ENCODE results near the gene SETD1B.

SETD1B gene

DNA sequence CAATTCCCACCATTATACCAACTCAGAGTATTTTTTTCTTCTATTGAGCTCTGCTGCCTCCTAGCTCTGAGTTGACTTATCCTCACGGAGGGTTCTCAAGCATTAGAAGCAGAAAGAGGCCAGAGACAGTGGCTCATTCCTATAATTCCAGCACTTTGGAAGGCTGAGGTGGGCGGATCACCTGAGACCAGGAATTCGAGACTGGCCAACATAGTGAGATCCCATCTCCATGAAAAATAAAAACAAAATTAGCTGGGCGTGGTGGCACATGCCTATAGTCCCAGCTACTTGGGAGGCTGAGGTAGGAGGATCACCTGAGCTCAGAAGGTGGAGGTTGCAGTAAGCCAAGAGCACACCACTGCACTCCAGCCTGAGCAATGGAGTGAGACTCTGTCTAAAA is 33.9 kb downstream of the SETD1B start:
- no peak for ATAC-seq (ENCODE audit: insufficient read depth, low read depth)
- no peak for TF ChIP-seq EZH2 (IDR thresholded peaks at IDR 0.05; ENCODE audit: borderline replicate concordance, low read depth, low read length, severe bottlenecking)
- TF ChIP-seq, protein P1, sequence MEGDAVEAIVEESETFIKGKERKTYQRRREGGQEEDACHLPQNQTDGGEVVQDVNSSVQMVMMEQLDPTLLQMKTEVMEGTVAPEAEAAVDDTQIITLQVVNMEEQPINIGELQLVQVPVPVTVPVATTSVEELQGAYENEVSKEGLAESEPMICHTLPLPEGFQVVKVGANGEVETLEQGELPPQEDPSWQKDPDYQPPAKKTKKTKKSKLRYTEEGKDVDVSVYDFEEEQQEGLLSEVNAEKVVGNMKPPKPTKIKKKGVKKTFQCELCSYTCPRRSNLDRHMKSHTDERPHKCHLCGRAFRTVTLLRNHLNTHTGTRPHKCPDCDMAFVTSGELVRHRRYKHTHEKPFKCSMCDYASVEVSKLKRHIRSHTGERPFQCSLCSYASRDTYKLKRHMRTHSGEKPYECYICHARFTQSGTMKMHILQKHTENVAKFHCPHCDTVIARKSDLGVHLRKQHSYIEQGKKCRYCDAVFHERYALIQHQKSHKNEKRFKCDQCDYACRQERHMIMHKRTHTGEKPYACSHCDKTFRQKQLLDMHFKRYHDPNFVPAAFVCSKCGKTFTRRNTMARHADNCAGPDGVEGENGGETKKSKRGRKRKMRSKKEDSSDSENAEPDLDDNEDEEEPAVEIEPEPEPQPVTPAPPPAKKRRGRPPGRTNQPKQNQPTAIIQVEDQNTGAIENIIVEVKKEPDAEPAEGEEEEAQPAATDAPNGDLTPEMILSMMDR (IDR thresholded peaks at IDR 0.05; ENCODE audit: borderline replicate concordance, extremely low read depth, low read length, poor library complexity, severe bottlenecking): peak; percentile 15
- Histone ChIP-seq H3K79me2 (ENCODE audit: insufficient read depth, low read length) (no peaks in the 10 kb centered on the region), H2AFZ (ENCODE audit: low read depth, low read length) (no peak overlapping the region), H3K4me3 (ENCODE audit: low read depth in 1 of 2, low read length in 2 of 2) (no peak overlapping the region), H3K36me3 (ENCODE audit: insufficient read depth, low read length) (no peaks in the 10 kb centered on the region), H3K4me1 (ENCODE audit: insufficient read depth, low read length) (peaks cover 17% of the 10 kb centered on the region), H3K27me3 (ENCODE audit: insufficient read depth, low read length, poor library complexity) (no peaks in the 10 kb centered on the region), H3K9me3 (ENCODE audit: insufficient read depth, low read length, severe bottlenecking) (no peaks in the 10 kb centered on the region), H4K20me1 (ENCODE audit: insufficient read depth, low read length) (no peaks in the 10 kb centered on the region), H3K4me2 (ENCODE audit: insufficient read depth, low read length) (no peak overlapping the region), H3K27ac (ENCODE audit: low read length) (no peak overlapping the region), H3K9ac (ENCODE audit: low read depth, low read length) (no peak overlapping the region)
- no peak for DNase-seq

DNA sequence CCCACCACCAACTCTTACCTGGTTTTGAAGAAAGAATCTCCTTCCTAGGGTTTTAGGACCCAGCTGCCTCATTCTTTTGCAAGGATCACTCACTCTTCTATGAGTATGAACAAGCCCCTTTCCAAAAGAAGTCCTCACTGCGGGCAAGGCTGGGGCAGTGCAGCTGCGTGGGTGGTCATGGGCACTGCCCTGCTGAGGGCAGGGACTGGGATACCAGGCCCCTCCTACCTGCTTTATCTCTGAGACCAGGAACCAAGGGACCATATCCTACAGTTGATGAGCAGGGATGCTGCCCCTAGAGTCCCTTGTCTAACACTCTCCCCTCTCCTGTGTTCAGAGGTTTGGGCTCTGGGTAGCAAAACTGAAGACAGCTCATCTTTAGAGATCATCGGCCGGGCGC is 34.3 kb downstream of the SETD1B start:
- no peak for TF ChIP-seq EZH2 (IDR thresholded peaks at IDR 0.05; ENCODE audit: borderline replicate concordance, low read depth, low read length, severe bottlenecking)
- TF ChIP-seq, protein P1 (IDR thresholded peaks at IDR 0.05; ENCODE audit: borderline replicate concordance, extremely low read depth, low read length, poor library complexity, severe bottlenecking): no peak
- Histone ChIP-seq H3K36me3 (ENCODE audit: insufficient read depth, low read length) (no peaks in the 10 kb centered on the region), H3K4me2 (ENCODE audit: insufficient read depth, low read length) (no peak overlapping the region), H3K4me3 (ENCODE audit: low read depth in 1 of 2, low read length in 2 of 2) (no peak overlapping the region), H4K20me1 (ENCODE audit: insufficient read depth, low read length) (no peaks in the 10 kb centered on the region), H3K27me3 (ENCODE audit: insufficient read depth, low read length, poor library complexity) (no peaks in the 10 kb centered on the region), H2AFZ (ENCODE audit: low read depth, low read length) (no peak overlapping the region), H3K27ac (ENCODE audit: low read length) (no peak overlapping the region), H3K79me2 (ENCODE audit: insufficient read depth, low read length) (no peaks in the 10 kb centered on the region), H3K9ac (ENCODE audit: low read depth, low read length) (no peak overlapping the region), H3K4me1 (ENCODE audit: insufficient read depth, low read length) (peaks cover 17% of the 10 kb centered on the region), H3K9me3 (ENCODE audit: insufficient read depth, low read length, severe bottlenecking) (no peaks in the 10 kb centered on the region)
- ATAC-seq (ENCODE audit: insufficient read depth, low read depth) (no peak), DNase-seq (no peak)

DNA sequence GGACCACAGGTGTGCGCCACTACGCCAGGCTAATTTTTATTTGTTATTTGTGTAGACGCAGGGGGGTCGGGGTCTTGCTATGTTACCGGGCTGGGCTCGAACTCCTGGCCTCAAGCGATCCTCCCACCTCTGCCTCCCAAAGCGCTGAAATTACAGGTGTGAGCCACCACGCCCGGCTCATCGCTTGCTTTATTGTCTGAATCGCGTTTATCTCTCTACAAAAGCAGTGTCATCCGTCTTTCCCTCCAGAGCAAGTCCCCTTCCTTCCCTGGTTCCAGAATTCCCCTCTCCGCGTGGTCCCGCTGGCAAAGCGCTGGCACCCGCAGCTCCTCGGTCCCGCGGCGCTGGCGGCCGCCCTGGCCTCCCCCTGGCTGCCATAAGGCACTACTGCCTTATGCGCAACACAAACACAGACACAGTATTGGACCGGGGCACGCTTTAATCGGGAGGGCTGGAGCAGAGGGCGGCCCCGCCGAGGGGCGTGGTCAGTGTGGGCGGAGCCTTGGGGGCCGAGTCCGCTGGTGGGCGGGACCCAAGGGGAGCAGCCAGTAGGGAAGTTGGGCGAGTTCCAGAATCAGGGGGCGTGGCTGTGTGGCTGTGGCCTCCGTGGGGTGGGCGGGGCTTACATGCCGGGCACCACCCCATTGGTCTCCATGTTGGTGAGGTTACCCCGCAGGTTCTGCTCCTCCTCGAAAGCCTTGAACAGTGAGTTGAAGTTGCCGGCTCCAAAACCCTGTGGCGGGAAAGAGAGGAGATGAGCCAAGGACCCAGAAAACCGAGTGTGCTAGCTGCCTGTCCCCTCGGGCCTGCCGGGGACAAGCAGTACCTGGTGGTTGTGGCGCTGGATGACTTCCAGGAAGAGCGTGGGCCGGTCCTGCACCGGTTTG is 35.5 kb downstream of the SETD1B start:
- TF ChIP-seq, protein P1 (IDR thresholded peaks at IDR 0.05; ENCODE audit: borderline replicate concordance, extremely low read depth, low read length, poor library complexity, severe bottlenecking): peak; percentile 64
- TF ChIP-seq EZH2 (IDR thresholded peaks at IDR 0.05; ENCODE audit: borderline replicate concordance, low read depth, low read length, severe bottlenecking): no peak
- Histone ChIP-seq H3K4me2 (ENCODE audit: insufficient read depth, low read length) (peak overlapping the region; percentile 99), H2AFZ (ENCODE audit: low read depth, low read length) (peak overlapping the region; percentile 100), H3K27ac (ENCODE audit: low read length) (peak overlapping the region; percentile 88), H3K79me2 (ENCODE audit: insufficient read depth, low read length) (no peaks in the 10 kb centered on the region), H3K36me3 (ENCODE audit: insufficient read depth, low read length) (no peaks in the 10 kb centered on the region), H3K9me3 (ENCODE audit: insufficient read depth, low read length, severe bottlenecking) (no peaks in the 10 kb centered on the region), H3K4me3 (ENCODE audit: low read depth in 1 of 2, low read length in 2 of 2) (peak overlapping the region; percentile 74 to 98), H4K20me1 (ENCODE audit: insufficient read depth, low read length) (no peaks in the 10 kb centered on the region), H3K4me1 (ENCODE audit: insufficient read depth, low read length) (peaks cover 17% of the 10 kb centered on the region), H3K27me3 (ENCODE audit: insufficient read depth, low read length, poor library complexity) (no peaks in the 10 kb centered on the region), H3K9ac (ENCODE audit: low read depth, low read length) (peak overlapping the region; percentile 83)
- ATAC-seq (ENCODE audit: insufficient read depth, low read depth): peak; percentile 94
- peak; percentile 99 for DNase-seq

All from DND-41 (cell line).